Central memory CD8-positive, alpha-beta T cell (primary cell): Measurements from ENCODE around the gene RNF146.

Experiments
- ATAC-seq: fragments of 150-1000 bp; cut with Tn5 transposase; replicated peaks from 2 replicates; pipeline ENCODE4 v1.10.0; 2022; ENCODE audit warnings: mild to moderate bottlenecking, moderate FRiP score, moderate number of reproducible peaks; ENCODE audit not compliant: poor library complexity, severe bottlenecking; ENCODE audit errors: extremely low read depth
- DNase-seq, 2 donors: peaks; one replicate each; pipeline ENCODE4 v3.0.0; 2021; ENCODE audit warnings: low spot score in 2 of 2
- H3K27ac Mint-ChIP-seq: one replicate; pipeline ENCODE4 v1.8.0; 2022; ENCODE audit warnings: low read depth, mild to moderate bottlenecking, moderate library complexity, mixed read lengths
- H3K27me3 Mint-ChIP-seq: one replicate; pipeline ENCODE4 v1.8.0; 2022; ENCODE audit warnings: mixed read lengths
- H3K36me3 Mint-ChIP-seq: one replicate; pipeline ENCODE4 v1.8.0; 2022; ENCODE audit warnings: mild to moderate bottlenecking, moderate library complexity, mixed read lengths; ENCODE audit not compliant: insufficient read depth
- H3K4me1 Mint-ChIP-seq: one replicate; pipeline ENCODE4 v1.8.0; 2022; ENCODE audit warnings: mixed read lengths
- H3K4me3 Mint-ChIP-seq: one replicate; pipeline ENCODE4 v1.8.0; 2022; ENCODE audit warnings: mild to moderate bottlenecking, moderate library complexity, mixed read lengths
- H3K9me3 Mint-ChIP-seq: one replicate; pipeline ENCODE4 v1.8.0; 2022; ENCODE audit warnings: mixed read lengths

The RNF146 gene

GRCh38 chr6:127266892-127267645 lies 405 bp downstream of the RNF146 start:
- Mint-ChIP-seq H3K36me3 (peaks cover 6% of the 10 kb centered on the region), H3K27ac (peak overlapping the region; percentile 95), H3K4me1 (peaks cover 42% of the 10 kb centered on the region), H3K27me3 (no peaks in the 10 kb centered on the region), H3K4me3 (peak overlapping the region; percentile 92), H3K9me3 (no peaks in the 10 kb centered on the region)
- ATAC-seq (peak; percentile 63), DNase-seq (peak; percentile 21 to 34)

GRCh38 chr6:127267646-127268625 lies 1.3 kb downstream of the RNF146 start:
- H3K27ac Mint-ChIP-seq: peak overlapping the region; percentile 95
- H3K9me3 Mint-ChIP-seq: no peaks in the 10 kb centered on the region
- peaks cover 46% of the 10 kb centered on the region for H3K4me1 Mint-ChIP-seq
- H3K4me3 Mint-ChIP-seq: peak overlapping the region; percentile 92
- DNase-seq (no peak), ATAC-seq (no peak)
- peaks cover 6% of the 10 kb centered on the region for H3K36me3 Mint-ChIP-seq
- no peaks in the 10 kb centered on the region for H3K27me3 Mint-ChIP-seq

- H3K36me3 Mint-ChIP-seq: peaks cover under 1% of the 10 kb centered on the region
- ATAC-seq: no peak
Observed at GRCh38 chr6:127272576-127272975, 5.9 kb downstream of the RNF146 start.

GRCh38 chr6:127273499-127273898 lies 6.8 kb downstream of the RNF146 start:
- Mint-ChIP-seq H3K27ac (no peak overlapping the region), H3K27me3 (no peaks in the 10 kb centered on the region), H3K4me1 (peaks cover 36% of the 10 kb centered on the region), H3K4me3 (no peak overlapping the region), H3K9me3 (no peaks in the 10 kb centered on the region), H3K36me3 (no peaks in the 10 kb centered on the region)
- DNase-seq: no peak
- ATAC-seq: no peak

More at GRCh38 chr6:127272576-127272975, 5.9 kb downstream of the RNF146 start:
- H3K4me1 Mint-ChIP-seq: peaks cover 44% of the 10 kb centered on the region
- H3K9me3 Mint-ChIP-seq: no peaks in the 10 kb centered on the region
- DNase-seq: no peak
- H3K27me3 Mint-ChIP-seq: no peaks in the 10 kb centered on the region
- no peak overlapping the region for H3K27ac Mint-ChIP-seq
- H3K4me3 Mint-ChIP-seq: no peak overlapping the region

GRCh38 chr6:127276331-127276730 lies 9.7 kb downstream of the RNF146 start:
- no peaks in the 10 kb centered on the region for H3K9me3 Mint-ChIP-seq
- no peak overlapping the region for H3K4me3 Mint-ChIP-seq
- H3K4me1 Mint-ChIP-seq: peaks cover 34% of the 10 kb centered on the region
- H3K36me3 Mint-ChIP-seq: peaks cover 2% of the 10 kb centered on the region
- no peak for ATAC-seq
- no peaks in the 10 kb centered on the region for H3K27me3 Mint-ChIP-seq
- no peak overlapping the region for H3K27ac Mint-ChIP-seq
- DNase-seq: no peak

- Mint-ChIP-seq H3K4me3 (no peak overlapping the region), H3K4me1 (peaks cover 28% of the 10 kb centered on the region), H3K9me3 (no peaks in the 10 kb centered on the region), H3K36me3 (peaks cover 4% of the 10 kb centered on the region), H3K27me3 (no peaks in the 10 kb centered on the region), H3K27ac (no peak overlapping the region)
- ATAC-seq (no peak), DNase-seq (no peak)
Observed at GRCh38 chr6:127277878-127278843, 11.5 kb downstream of the RNF146 start.

- DNase-seq: no peak
- peaks cover 15% of the 10 kb centered on the region for H3K4me1 Mint-ChIP-seq
- peak overlapping the region; percentile 27 for H3K27ac Mint-ChIP-seq
Observed at GRCh38 chr6:127279815-127280214, 13.2 kb downstream of the RNF146 start.

GRCh38 chr6:127282184-127282583 lies 15.5 kb downstream of the RNF146 start:
- Mint-ChIP-seq H3K27me3 (no peaks in the 10 kb centered on the region), H3K9me3 (no peaks in the 10 kb centered on the region), H3K4me1 (peaks cover 20% of the 10 kb centered on the region), H3K4me3 (no peak overlapping the region), H3K36me3 (peaks cover 15% of the 10 kb centered on the region), H3K27ac (no peak overlapping the region)
- no peak for DNase-seq
- ATAC-seq: no peak

More at GRCh38 chr6:127279815-127280214, 13.2 kb downstream of the RNF146 start:
- no peaks in the 10 kb centered on the region for H3K9me3 Mint-ChIP-seq
- peaks cover 4% of the 10 kb centered on the region for H3K36me3 Mint-ChIP-seq
- no peak for ATAC-seq
- no peak overlapping the region for H3K4me3 Mint-ChIP-seq
- no peaks in the 10 kb centered on the region for H3K27me3 Mint-ChIP-seq

GRCh38 chr6:127288705-127289104 lies 22.0 kb downstream of the RNF146 start:
- peaks cover 29% of the 10 kb centered on the region for H3K4me1 Mint-ChIP-seq
- H3K4me3 Mint-ChIP-seq: no peak overlapping the region
- H3K9me3 Mint-ChIP-seq: no peaks in the 10 kb centered on the region
- H3K27me3 Mint-ChIP-seq: no peaks in the 10 kb centered on the region
- peaks cover 23% of the 10 kb centered on the region for H3K36me3 Mint-ChIP-seq
- no peak for ATAC-seq
- DNase-seq: no peak
- H3K27ac Mint-ChIP-seq: no peak overlapping the region

- Mint-ChIP-seq H3K27me3 (no peaks in the 10 kb centered on the region), H3K36me3 (peaks cover 23% of the 10 kb centered on the region), H3K4me1 (peaks cover 29% of the 10 kb centered on the region), H3K9me3 (no peaks in the 10 kb centered on the region), H3K27ac (peak overlapping the region; percentile 80), H3K4me3 (no peak overlapping the region)
- ATAC-seq (no peak), DNase-seq (no peak)
Observed at GRCh38 chr6:127289934-127290333, 23.3 kb downstream of the RNF146 start.

- Mint-ChIP-seq H3K27me3 (no peaks in the 10 kb centered on the region), H3K27ac (peak overlapping the region; percentile 80), H3K9me3 (no peaks in the 10 kb centered on the region), H3K4me1 (peaks cover 29% of the 10 kb centered on the region), H3K36me3 (peaks cover 20% of the 10 kb centered on the region), H3K4me3 (peak overlapping the region; percentile 47)
- DNase-seq (no peak), ATAC-seq (no peak)
Observed at GRCh38 chr6:127290391-127291265, 24.0 kb downstream of the RNF146 start.
